ENCODE measurements around the gene SEMA3C. TPM values are rescaled to one million over a fixed set of nuclear protein-coding genes. Genes with fewer than 3 reads are reported as not detected.

Gene SEMA3C
- total RNA-seq, 2 donors from 2014 or later: 37.4 to 44.1 TPM

- DNase-seq (no peak), ATAC-seq (no peak)
These were observed 114.3 kb downstream of the SEMA3C start for GRCh38 chr7:80804589-80804988.

GRCh38 chr7:80802527-80802926 lies 116.3 kb downstream of the SEMA3C start:
- DNase-seq: no peak
- intact Hi-C loops (cut with DNase I): no loop called here
- ATAC-seq: no peak

More at GRCh38 chr7:80804589-80804988, 114.3 kb downstream of the SEMA3C start:
- intact Hi-C loops (cut with DNase I): no loop called here

GRCh38 chr7:80794631-80795573 lies 123.9 kb downstream of the SEMA3C start:
- peak; percentile 43 to 50 for ATAC-seq
- intact Hi-C loops (cut with DNase I): no loop called here
- no peak for DNase-seq

DNA sequence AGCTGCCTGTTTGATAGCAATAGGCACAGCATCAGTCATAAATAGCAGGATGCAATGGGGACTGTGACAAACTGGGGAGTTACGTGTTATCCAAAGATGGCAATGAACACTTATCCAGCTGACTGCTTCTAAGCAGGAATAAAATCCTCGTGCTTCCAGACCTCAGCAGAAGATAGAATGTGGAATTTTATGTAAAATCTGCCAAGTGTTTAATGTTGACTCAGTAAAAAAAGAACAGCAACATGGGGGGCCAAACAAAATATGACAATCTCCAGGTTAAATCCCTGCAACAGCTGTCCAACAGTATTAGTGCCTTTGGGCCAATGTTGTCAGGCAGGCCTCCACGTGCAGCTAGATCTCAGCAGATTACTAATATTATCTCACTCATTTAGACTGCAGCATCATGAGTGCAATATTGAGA lies 127.3 kb downstream of the SEMA3C start:
- intact Hi-C loops (cut with DNase I): no loop called here
- DNase-seq (no peak), ATAC-seq (peak; percentile 74 to 76)

GRCh38 chr7:80790877-80791276 lies 128.0 kb downstream of the SEMA3C start:
- DNase-seq: peak; percentile 33
- intact Hi-C loops (cut with DNase I): no loop called here
- ATAC-seq: peak; percentile 82 to 87

DNA sequence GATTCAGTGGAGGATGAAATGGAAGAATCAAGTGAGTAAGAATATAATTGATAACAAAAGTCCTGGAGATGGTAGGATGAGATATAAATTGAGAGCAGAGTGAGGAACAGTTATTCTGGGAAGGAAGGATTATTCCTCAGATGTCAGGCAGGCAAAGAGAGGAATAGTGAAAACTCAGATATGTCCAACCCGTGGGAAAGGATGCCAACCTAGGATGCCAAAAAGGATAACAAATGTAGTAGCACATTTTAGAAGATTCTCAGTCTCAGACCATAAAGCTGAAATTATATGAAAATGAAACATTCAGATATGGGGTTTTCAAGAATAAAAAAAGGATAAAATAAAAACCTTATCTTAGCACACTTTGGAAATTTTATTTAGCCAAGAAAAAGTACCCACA lies 131.1 kb downstream of the SEMA3C start:
- intact Hi-C loops (cut with DNase I): no loop called here
- ATAC-seq (no peak), DNase-seq (no peak)

GRCh38 chr7:80785961-80786536 lies 132.8 kb downstream of the SEMA3C start:
- intact Hi-C loops (cut with DNase I): no loop called here
- ATAC-seq (no peak), DNase-seq (no peak)

- no peak for ATAC-seq
- intact Hi-C loops (cut with DNase I): no loop called here
- DNase-seq: no peak
These were observed 133.6 kb downstream of the SEMA3C start for GRCh38 chr7:80785276-80785675.

DNA sequence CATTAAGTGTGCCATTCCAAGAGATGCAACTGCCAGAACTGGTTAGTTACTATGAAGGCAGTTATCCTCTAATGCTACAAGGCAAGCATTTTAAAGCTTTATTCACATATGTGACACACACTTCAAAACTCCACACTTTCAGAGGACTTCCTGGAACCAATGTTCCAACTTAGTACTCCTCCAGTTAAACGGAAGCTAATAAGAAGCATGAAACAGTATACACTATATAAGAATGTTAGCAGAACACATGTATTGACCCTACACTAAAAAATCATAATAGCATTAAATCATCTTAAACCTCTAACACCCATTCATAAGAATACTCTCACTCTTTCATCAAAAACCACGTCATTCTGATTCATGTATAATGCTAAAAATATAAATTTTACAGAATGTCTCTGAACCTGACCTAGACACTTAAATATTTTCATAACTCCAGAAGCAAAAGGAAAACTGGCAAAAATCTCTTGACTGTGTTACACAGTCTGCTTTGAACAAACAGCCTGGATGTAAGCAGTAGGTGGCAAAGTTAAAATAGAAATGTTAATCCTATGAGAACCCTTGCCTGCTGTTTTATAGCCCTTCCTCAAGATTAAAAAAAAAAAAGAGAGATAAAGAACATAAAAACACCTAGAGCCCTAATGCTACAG lies 135.0 kb downstream of the SEMA3C start:
- intact Hi-C loops (cut with DNase I): no loop called here
- DNase-seq (no peak), ATAC-seq (no peak)

DNA sequence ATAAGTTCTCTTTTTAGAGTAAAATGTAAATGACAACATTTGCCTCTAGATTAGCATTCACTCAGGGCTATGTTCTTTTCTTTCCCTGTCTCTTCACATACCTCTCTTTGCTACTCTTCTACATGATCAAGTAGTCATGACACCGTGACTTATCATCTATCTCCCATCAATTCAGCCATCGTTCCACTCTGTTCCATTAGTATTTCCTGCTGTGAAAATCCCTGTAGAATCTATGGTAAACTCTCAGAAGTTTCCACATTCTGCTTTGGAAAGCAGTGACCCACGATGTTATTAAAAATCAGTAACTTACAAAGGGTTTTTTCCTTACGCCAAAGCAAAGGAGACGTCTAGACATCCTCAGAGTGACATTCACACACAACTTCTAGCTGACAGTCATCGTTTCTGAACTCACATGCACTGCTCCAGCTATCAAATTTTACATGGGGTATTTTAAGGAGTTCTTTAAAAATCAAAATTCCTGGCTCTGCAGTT lies 135.6 kb downstream of the SEMA3C start:
- DNase-seq: no peak
- intact Hi-C loops (cut with DNase I): no loop called here

DNA sequence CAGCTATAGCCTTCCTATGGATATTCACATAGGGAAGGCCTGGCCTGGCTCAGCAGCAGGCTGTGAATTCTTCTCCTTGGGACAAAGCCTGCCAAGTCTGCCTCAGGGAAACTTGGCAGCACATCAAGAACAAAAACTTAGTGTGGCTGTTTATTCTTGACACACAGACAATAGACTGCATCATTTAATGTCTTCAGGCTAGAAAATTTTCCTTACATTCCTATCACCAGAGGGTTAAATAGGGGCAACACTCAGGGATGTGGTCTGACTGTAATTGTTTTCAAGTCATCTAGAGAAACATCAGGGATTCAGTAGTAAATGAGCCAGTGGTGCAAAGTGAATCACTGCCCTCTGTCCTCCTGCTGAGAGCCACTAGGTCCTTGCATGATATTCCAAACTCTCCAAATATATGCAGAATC lies 137.3 kb downstream of the SEMA3C start:
- intact Hi-C loops (cut with DNase I): no loop called here
- ATAC-seq (peak; percentile 84 to 86), DNase-seq (peak; percentile 34)

More for the DNA sequence above, 135.6 kb downstream of the SEMA3C start:
- ATAC-seq: peak in 1 of 2 donors; percentile 36

- intact Hi-C loops (cut with DNase I): no loop called here
- no peak for DNase-seq
- peak in 1 of 2 donors; percentile 17 for ATAC-seq
These were observed 137.7 kb downstream of the SEMA3C start for GRCh38 chr7:80781146-80781545.

DNA sequence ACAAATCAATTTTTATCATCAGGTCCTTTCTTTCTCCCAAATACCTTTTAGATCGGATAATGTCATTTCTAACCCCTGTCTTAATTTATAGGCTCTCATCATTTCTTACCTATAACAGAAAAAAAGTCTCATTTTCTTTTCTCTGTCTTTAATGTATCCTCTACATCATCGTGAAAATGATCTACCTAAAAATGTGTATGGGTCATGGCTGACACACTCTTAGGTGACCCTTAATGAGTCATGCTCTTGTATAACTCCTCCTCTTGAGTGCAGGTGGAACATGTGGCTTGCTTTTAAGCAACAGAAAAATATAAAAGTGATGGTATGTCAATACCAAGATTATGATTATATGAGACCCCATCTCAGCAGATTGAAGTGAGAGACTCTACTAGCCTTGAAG lies 139.4 kb downstream of the SEMA3C start:
- DNase-seq (no peak), ATAC-seq (no peak)
- intact Hi-C loops (cut with DNase I): no loop called here

DNA sequence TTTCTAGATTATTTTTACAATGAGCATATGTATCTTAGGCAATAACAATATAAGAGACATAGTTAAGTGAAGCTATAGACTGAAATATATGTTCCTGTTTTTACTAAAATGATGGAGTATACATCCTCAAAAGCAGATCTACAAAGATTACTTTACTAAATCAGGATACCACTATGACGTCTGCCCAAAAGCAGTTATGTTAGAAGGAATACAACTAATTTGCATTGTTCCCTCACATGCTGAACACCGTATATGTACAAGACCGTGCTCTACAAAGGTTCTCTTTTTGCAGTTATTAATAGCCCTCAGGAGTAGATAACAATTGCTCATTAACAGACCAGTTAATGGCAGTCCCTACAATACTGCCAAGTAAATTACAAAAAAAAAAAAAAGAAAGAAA lies 143.0 kb downstream of the SEMA3C start:
- DNase-seq: no peak
- intact Hi-C loops (cut with DNase I): no loop called here
- peak in 1 of 2 donors; percentile 34 for ATAC-seq

GRCh38 chr7:80775482-80775881 lies 143.4 kb downstream of the SEMA3C start:
- intact Hi-C loops (cut with DNase I): no loop called here
- DNase-seq (no peak), ATAC-seq (no peak)

- ATAC-seq (no peak), DNase-seq (no peak)
- intact Hi-C loops (cut with DNase I): no loop called here
These were observed 144.0 kb downstream of the SEMA3C start for GRCh38 chr7:80774843-80775242.

DNA sequence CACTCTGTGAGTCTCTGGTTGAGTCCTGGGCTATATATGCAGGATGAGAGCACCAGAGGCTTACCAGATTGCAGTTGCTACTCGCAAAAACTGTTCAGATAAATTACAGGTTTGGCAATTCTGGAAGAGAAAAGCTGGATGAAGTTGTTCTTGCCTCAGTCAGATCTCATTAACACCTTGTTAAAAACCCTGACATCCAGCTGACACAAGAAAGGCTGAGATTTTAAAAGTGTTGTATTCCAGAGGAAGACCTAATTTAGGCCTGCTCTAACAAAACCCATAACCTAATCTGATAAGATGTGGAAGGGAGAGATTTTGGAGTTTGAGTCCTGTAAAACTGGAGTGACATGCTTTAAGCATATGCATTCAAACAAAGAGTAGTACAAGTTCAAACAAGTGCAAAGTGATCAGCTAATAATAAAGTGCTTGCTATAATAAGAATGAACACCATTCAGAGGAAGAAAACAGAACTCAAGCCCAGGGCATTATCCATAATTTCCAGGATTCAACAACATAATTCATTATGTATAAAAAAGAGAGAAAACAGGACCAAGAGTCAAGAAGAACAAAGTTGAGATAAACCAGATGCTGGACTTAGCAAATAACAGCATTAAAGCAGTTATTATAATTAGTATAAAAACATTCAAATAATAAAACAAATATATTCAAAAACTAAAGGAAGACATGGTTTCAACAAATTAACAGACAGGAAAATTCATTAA lies 144.9 kb downstream of the SEMA3C start:
- ATAC-seq (no peak), DNase-seq (no peak)
- intact Hi-C loops (cut with DNase I): no loop called here

- ATAC-seq: peak; percentile 69 to 80
- intact Hi-C loops (cut with DNase I): no loop called here
- DNase-seq: no peak
These were observed 146.4 kb downstream of the SEMA3C start for GRCh38 chr7:80772347-80772993.

DNA sequence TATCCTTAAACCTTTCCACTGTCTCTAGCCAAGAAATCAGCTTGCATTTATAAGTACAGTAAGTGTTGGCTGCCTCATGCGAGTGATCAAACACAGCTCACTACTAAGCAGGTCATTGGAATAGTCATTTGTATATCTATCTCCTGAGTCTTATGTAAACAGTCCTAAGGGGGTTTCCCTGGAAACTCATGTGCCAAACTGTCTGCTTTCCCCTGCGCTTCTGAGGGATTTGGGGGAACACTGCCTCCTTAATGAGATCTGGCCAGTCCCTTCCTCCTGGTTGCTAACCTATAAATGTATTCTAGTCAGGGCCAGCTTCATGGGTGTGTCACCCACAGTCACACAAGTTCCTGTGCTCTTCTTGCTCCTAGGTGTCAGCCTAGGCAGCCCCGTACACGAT lies 147.3 kb downstream of the SEMA3C start:
- ATAC-seq: peak in 1 of 2 donors; percentile 47
- intact Hi-C loops (cut with DNase I): no loop called here
- DNase-seq: no peak

All from left cardiac atrium (tissue), 4 donors.